T-helper 2 cell treated with Interferon-gamma antibody and Interleukin-4, amounts not matched to agents 100 ng/mL and 5 ng/mL, for 36 hours (primary cell): ENCODE data around the gene EVL. TPM values are rescaled to one million over a fixed set of nuclear protein-coding genes. Genes with fewer than 3 reads are reported as not detected.
"Not testable (repeated sequence)": the region's sequence is repeated elsewhere in the genome, so short reads cannot be mapped to it uniquely, and the experiment has no call there.

Experiments
- intact Hi-C: fragments of 100-400 bp; cut with micrococcal nuclease; formaldehyde crosslinking; loops from one replicate; pipeline ENCODE4 v1.15.1; 2023
- total RNA-seq: library from RNA; stranded (reverse); gene quantifications from 2 replicates; pipeline ENCODE4 v1.2.3, GENCODE V29; 2022

Gene EVL, protein sequence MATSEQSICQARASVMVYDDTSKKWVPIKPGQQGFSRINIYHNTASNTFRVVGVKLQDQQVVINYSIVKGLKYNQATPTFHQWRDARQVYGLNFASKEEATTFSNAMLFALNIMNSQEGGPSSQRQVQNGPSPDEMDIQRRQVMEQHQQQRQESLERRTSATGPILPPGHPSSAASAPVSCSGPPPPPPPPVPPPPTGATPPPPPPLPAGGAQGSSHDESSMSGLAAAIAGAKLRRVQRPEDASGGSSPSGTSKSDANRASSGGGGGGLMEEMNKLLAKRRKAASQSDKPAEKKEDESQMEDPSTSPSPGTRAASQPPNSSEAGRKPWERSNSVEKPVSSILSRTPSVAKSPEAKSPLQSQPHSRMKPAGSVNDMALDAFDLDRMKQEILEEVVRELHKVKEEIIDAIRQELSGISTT
- total RNA-seq, result 966 and 997 TPM in 2 replicates

DNA sequence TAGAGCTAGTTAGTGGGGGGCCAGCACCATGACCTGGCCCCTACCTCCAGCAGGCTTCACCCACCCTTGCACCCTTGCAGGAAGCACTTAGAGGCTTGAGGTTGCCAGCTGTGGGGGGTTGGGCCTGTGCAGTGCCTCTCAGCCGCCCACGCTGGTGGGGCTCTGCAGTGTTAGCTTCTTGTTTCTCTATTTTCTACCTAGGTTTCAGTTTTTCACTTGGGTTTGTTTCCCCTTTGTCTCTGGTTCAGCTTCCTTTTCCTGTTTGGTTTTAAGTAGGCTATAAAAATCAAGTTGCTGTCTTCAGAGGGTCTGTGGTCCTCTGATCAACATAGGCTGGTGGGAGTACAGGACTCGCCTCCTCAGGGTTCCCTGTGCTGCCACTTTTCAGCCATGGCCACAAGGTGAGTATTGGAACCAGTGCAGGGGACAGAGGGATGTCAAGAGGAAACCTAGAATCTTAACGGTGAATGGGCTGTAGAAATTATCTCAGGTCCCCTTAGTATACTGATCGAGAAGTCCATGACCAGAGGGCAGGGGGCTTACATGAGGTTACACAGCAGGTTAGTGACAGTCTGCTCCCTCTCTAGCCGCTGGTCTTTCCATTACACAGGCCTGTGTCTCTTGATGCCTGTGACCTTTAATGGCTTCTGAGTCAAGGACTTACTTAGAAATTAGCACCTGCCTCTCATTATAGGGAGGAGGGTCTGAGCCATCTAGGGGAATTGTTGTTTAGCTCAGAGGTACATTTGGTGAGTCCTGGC lies at the start of gene EVL:
EVL (plus strand) TSS at position 312 of the 761 bp plus-strand sequence; CDS start at position 391, 79 bp downstream.
- intact Hi-C loops, result loop anchor here (2.0 to 10.0 kb wide), 5 partner anchors 14 to 1760 kb away; partner anchors contain the start of genes CCNK, SETD3 and WDR25

DNA sequence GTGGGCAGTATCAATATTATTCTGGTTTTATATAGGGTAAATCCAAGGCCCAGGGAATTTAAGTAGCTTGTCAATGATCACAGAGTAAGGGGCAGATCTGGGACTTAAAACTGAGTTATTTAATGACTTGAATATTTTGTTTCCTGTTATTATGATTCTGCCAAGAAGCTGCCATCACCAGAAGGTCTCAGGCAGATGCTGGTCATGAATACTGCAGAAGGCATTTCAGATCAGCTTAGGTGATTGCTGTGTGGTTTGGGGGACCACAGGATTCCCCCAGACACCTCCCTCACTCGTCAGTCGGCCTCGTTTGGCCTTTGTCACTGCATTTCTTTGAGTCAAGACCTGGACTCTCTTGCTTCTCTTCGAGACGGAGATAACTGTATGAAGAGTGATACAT lies 47.7 kb upstream of the EVL start:
- intact Hi-C loops, result no loop called here

- intact Hi-C loops, result no loop called here
These were observed 47.2 kb upstream of the EVL start for GRCh38 chr14:100018054-100018453.

GRCh38 chr14:100018482-100018881 lies 46.7 kb upstream of the EVL start:
- intact Hi-C loops, result no loop called here

DNA sequence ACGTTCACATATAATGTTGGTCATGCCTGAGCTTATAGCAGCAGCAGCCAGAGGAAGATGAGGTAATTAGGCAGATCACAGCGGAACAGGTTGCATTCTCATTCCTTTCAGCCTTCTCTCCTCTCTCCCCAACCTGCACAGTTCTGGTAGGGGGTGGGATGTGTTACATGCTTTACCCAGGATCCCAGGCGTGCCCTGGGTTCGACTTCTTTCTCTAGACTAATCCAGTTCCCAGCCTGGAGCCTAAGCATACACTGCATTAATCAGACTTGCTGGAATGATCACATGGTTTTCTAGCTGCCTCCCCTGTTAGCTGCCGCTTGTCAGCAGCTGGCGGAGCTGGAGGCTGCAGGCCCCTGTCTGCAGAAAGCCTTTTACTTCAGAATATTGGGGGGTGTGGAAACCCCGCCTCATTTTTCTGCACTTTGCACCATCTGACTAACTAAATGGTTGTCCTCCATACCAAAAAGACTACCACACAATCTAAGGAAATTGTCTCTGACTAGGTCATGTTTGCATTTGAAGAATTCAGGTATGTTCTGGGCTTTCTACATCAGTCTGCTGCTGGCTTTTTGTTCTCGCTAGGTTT lies 46.0 kb upstream of the EVL start:
- intact Hi-C loops, result no loop called here

DNA sequence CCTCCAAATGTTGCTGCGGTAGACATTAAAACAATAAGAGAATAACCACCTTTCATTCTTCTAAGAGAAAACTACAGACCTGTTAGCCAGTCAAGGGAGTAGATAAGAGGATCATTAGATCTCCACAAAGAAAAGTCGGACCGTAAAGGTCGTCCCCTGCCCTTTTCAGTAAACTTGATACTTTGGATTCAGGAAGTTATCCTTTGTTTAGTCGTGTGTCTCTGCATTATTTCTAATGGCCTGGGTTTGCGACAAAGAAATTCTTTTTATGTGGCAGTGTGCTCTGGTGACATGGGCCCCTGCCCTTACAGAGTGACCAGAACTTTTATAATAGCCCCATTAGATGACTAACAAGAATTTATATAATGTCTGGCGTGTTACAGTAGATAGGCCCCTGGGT lies 44.6 kb upstream of the EVL start:
- intact Hi-C loops, result no loop called here

DNA sequence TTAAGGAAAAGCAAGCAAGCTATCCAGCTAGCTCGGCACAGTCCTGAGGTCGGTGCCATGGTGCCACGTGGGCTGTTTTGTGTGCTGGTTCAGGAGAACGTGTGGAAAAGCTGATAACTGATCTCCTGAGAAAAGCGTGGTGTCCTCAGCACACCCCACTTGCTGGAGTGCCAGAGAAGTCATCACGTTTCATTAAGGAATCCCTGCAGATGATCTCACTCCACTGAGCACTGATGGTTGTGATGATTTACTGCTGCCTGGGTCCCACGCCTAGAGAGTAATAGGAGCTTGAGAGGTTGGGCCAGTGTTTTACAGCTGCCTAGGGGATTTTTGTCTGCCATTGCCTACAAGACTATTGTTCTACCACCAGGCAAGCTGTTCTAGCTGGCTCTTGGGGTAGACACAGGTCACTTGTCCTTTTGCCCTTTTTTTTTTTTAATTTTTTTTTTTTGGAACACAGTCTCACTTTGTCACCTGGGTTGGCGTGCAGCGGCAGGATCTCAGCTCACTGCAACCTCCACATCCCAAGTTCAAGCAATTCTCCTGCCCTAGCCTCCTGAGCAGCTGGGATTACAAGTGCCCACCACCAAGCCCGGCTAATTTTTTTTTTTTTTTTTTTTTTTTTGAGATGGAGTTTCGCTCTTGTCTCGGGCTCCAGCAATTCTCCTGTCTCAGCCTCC lies 42.3 kb upstream of the EVL start:
- intact Hi-C loops, result no loop called here

- intact Hi-C loops, result loop anchor here (2.0 kb wide), 1 partner anchor 42 kb away; no protein-coding TSS in a partner anchor
These were observed 40.1 kb upstream of the EVL start for GRCh38 chr14:100025111-100025510.

GRCh38 chr14:100027771-100028490 lies 37.3 kb upstream of the EVL start:
- intact Hi-C loops, result no loop called here

DNA sequence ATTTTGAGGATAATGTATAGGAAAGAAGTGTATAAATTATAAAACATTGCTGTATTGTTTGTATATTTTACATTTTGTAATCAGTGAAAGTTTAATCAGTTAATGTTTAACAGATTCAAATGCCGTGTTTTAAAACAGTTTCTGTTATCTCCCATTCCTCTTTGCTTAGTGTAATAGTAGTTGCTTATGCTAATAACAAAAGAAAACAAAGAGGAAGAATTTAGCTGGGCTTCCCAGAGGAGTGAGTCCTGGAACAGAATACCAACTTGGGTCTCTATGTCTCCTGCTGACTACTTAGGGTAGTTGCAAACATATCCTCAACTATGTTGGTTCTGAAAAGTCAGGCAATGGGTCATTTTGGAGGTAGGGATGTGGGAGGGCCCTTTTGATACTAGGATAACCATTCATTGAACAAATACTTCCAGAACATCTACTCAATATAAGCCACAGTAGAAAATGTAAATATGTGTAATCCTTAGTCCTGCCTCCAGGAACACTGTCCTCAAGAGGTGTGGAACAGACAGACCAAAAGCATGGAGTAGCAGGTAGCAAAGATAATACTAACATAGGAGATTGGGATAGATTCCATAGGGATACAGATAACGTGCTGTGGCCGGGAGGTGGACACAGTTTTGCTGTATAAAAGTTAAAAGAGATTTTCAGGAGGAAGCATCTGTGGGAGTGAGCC lies 36.1 kb upstream of the EVL start:
- intact Hi-C loops, result no loop called here

- intact Hi-C loops, result not testable (repeated sequence)
These were observed 35.2 kb upstream of the EVL start for GRCh38 chr14:100030006-100030405.

DNA sequence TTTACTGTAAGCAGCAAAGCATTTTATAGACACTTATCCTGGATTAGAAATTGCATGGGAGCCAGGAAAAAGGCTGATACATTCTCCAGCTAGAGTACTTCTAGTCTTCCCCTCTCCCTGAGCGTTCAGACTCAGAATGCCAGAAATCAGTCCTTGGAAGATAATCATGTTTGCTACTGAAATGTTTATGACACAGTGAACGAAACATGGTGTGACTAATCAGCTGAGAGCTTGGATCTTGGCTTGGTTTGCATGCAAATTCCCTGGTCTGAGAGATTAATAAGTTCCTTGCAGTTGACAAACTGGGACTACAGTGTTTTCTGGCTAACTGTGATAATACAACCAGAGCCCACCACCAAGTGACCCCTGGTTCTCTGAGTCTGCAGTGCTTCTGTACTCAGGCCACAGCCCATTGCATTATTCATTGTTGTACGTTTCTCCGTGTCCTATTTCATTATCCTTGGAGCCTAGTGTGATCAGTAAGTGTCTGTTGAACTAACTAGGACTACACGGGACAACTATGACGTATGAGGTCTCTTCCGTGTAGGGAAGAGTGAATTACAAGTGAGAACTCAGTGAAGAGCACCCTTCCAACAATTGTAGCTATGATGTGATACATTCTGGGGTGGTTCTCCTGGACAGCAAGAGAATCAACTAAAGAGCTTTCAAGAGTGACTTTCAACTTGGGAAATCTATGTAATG lies 34.6 kb upstream of the EVL start:
- intact Hi-C loops, result no loop called here

GRCh38 chr14:100031506-100032281 lies 33.5 kb upstream of the EVL start:
- intact Hi-C loops, result no loop called here

- intact Hi-C loops, result no loop called here
These were observed 32.5 kb upstream of the EVL start for GRCh38 chr14:100032738-100033137.

GRCh38 chr14:100033347-100034075 lies 31.7 kb upstream of the EVL start:
- intact Hi-C loops, result no loop called here

DNA sequence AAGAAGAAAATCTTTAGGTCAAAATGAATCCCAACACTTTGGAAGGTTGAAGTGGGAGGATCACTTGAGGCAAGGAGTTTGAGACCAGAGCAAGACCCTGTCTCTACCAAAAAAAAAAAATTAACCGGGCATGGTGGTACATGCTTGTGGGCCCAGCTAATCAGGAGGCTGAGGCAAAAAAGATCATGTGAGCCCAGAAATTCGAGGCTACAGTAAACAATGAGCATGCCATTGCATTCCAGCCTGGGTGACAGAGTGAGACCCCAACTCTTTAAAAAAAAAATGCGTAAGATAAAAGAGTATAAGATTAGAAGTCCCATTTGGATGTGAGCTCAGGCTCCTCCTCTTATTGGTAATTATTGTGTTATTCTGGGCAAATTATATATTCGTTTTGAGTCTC lies 30.8 kb upstream of the EVL start:
- intact Hi-C loops, result no loop called here

DNA sequence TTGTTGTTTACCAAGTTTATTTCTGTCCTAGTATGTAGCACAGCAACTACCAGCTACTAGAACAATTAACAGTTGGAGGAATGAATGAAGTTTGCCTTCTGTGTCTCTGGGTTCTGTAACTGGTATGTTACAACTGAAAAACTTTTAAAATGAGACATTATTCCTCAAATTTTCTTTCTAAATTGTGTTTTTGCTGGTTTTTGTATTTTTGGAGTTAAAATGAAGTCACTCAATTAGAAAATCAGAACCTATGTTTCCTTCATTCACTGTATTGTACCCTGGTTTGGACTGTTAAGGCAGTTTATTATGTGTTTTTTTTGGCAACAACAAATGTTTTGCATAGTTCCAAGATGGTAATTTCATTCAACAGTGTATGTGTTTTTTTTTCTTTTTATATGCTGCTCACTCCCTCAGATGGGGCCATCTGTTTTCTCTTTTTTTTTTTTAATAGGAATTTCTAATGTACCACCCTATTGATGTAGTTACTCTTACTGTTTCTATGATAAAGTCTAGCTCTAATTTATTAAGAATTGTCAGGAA lies 30.2 kb upstream of the EVL start:
- intact Hi-C loops, result no loop called here

DNA sequence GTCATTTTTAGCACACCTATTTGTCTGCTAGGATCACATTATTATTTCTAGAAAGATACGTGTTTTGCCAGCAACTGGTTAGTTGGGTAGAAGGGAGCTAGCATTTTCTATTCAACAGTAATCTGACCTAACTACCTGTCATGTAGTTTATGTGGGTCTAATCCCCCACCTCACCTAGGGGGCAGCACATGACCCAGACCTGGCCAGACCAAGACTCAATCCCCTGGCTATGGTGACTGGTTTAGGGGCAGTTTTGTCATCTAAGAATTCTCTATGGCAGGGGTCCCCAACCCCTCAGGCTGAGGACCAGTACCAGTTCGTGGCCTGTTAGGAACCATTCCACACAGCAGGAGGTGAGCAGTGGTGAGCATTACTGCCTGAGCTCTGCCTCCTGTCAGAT lies 29.5 kb upstream of the EVL start:
- intact Hi-C loops, result no loop called here
